MM.1S (cell line): Measurements from ENCODE around the gene MFNG.

ENCODE experiments used
- DNase-seq: peaks from one replicate; pipeline ENCODE4 v3.0.0-alpha.2; 2015
- H2AFZ ChIP-seq: fragments of 300-600 bp; sonication (generic); 2 replicates; pipeline ENCODE4 v1.6.0; 2016; ENCODE audit warnings: antibody characterized with exemption, low read length
- H3F3A ChIP-seq: fragments of 300-600 bp; sonication (generic); 2 replicates; pipeline ENCODE4 v1.6.1; 2016; ENCODE audit warnings: mild to moderate bottlenecking, antibody characterized with exemption, low read length, moderate library complexity, mixed read lengths; ENCODE audit not compliant: insufficient read depth
- H3K27ac ChIP-seq: fragments of 300-600 bp; sonication (generic); 2 replicates; pipeline ENCODE4 v1.5.1; 2016; ENCODE audit warnings: mild to moderate bottlenecking, low read length
- H3K27me3 ChIP-seq: fragments of 300-600 bp; sonication (generic); replicated peaks from 2 replicates; pipeline ENCODE4 v1.6.0; 2016; ENCODE audit warnings: low read length; ENCODE audit not compliant: insufficient read depth
- H3K36me3 ChIP-seq: fragments of 300-600 bp; sonication (generic); replicated peaks from 2 replicates; pipeline ENCODE4 v1.6.1; 2016; ENCODE audit warnings: mild to moderate bottlenecking, low read length, mixed read lengths; ENCODE audit not compliant: insufficient read depth
- H3K4me1 ChIP-seq: fragments of 300-600 bp; sonication (generic); 2 replicates; pipeline ENCODE4 v1.6.1; 2016; ENCODE audit warnings: low read length, mixed read lengths
- H3K4me2 ChIP-seq: fragments of 300-600 bp; sonication (generic); 2 replicates; pipeline ENCODE4 v1.6.0; 2016; ENCODE audit warnings: low read depth, low read length
- H3K4me3 ChIP-seq: fragments of 300-600 bp; sonication (generic); 2 replicates; pipeline ENCODE4 v1.5.1; 2016; ENCODE audit warnings: low read length, mixed read lengths
- H3K79me2 ChIP-seq: fragments of 300-600 bp; sonication (generic); 2 replicates; pipeline ENCODE4 v1.6.1; 2016; ENCODE audit warnings: mixed run types, low read length, mixed read lengths
- H3K9ac ChIP-seq: fragments of 300-600 bp; sonication (generic); 2 replicates; pipeline ENCODE4 v1.6.1; 2016; ENCODE audit warnings: low read length, mixed read lengths
- H3K9me2 ChIP-seq: fragments of 300-600 bp; sonication (generic); replicated peaks from 2 replicates; pipeline ENCODE4 v1.6.1; 2016; ENCODE audit warnings: mild to moderate bottlenecking, low read length, mixed read lengths; ENCODE audit not compliant: insufficient read depth
- H3K9me3 ChIP-seq: fragments of 300-600 bp; sonication (generic); replicated peaks from 2 replicates; pipeline ENCODE4 v1.6.1; 2016; ENCODE audit warnings: mild to moderate bottlenecking, low read length, mixed read lengths; ENCODE audit not compliant: insufficient read depth
- H4K20me1 ChIP-seq: fragments of 300-600 bp; sonication (generic); 2 replicates; pipeline ENCODE4 v1.6.1; 2016; ENCODE audit warnings: mild to moderate bottlenecking, low read length, moderate library complexity, mixed read lengths; ENCODE audit not compliant: insufficient read depth
- EZH2 ChIP-seq: fragments of 300-600 bp; sonication (generic); optimal IDR thresholded peaks from 2 replicates; pipeline ENCODE3; 2017; ENCODE audit warnings: low read depth, mild to moderate bottlenecking, antibody characterized with exemption, low read length, mixed read lengths
- EZH2phosphoT487 ChIP-seq: fragments of 300-600 bp; sonication (generic); IDR thresholded peaks from 2 replicates; pipeline ENCODE4 v1.6.1; 2018; ENCODE audit warnings: antibody characterized with exemption, low read length
- TF ChIP-seq, protein P1 (sequence below): fragments of 300-600 bp; sonication (generic); IDR thresholded peaks from 2 replicates; pipeline ENCODE4 v1.5.1; 2016; ENCODE audit warnings: antibody characterized with exemption, low read length, mixed read lengths

MFNG gene

DNA sequence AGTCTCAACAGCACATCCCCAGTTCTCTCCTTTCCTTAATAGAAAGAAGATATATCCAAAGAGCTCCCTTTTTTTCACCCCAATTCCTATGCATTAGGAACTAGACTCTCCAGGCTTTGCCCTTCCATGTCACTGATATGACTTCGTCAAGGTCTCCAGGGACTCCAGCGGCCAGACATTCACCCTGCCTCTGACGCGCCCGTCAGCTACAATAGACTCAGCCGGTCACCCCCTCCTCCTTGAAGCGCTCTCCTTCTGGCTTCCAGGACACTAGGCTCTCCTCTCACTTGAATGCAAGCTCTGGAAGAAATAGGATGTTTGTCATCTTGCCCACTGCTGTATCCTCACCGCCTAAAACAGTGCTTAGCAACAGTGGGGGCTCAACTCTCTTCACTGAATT lies 44.0 kb downstream of the MFNG start:
- no peak overlapping the region for H2AFZ ChIP-seq
- no peaks in the 10 kb centered on the region for H4K20me1 ChIP-seq
- H3K9me3 ChIP-seq, result no peaks in the 10 kb centered on the region
- no peak overlapping the region for H3K4me2 ChIP-seq
- H3F3A ChIP-seq, result no peaks in the 10 kb centered on the region
- H3K9me2 ChIP-seq, result no peaks in the 10 kb centered on the region
- H3K79me2 ChIP-seq, result no peaks in the 10 kb centered on the region
- 0 out of 2 replicates have a peak, but pooled peaks cover 4% of the 10 kb centered on the region for H3K4me1 ChIP-seq
- H3K36me3 ChIP-seq, result no peaks in the 10 kb centered on the region
- no peak overlapping the region for H3K9ac ChIP-seq
- H3K4me3 ChIP-seq, result no peak overlapping the region
- H3K27ac ChIP-seq, result no peak overlapping the region
- DNase-seq, result no peak
- TF ChIP-seq EZH2 (no peak), EZH2phosphoT487 (no peak)
- TF ChIP-seq, protein P1, sequence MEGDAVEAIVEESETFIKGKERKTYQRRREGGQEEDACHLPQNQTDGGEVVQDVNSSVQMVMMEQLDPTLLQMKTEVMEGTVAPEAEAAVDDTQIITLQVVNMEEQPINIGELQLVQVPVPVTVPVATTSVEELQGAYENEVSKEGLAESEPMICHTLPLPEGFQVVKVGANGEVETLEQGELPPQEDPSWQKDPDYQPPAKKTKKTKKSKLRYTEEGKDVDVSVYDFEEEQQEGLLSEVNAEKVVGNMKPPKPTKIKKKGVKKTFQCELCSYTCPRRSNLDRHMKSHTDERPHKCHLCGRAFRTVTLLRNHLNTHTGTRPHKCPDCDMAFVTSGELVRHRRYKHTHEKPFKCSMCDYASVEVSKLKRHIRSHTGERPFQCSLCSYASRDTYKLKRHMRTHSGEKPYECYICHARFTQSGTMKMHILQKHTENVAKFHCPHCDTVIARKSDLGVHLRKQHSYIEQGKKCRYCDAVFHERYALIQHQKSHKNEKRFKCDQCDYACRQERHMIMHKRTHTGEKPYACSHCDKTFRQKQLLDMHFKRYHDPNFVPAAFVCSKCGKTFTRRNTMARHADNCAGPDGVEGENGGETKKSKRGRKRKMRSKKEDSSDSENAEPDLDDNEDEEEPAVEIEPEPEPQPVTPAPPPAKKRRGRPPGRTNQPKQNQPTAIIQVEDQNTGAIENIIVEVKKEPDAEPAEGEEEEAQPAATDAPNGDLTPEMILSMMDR, result no peak
- H3K27me3 ChIP-seq, result peaks cover 88% of the 10 kb centered on the region

DNA sequence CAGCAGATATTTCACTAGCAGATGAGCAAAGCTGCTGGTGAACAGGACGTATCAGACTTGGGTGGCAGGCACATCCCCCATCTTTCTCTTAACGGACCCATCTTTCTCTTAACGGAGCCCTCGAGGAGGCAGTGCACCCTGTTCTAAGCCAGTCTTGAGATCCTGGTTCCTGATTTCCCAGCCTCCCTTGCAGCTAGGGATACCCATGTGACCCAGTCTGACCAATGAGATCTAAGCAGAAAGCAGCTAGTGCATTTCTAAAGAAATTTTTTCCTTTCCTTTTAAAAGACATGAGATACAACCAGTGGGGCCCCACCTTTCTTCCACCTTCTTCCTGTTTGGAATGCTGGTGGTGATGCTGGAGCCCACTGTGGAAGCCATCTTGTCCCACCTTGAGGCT lies 45.3 kb downstream of the MFNG start:
- TF ChIP-seq EZH2 (no peak), EZH2phosphoT487 (no peak)
- TF ChIP-seq, protein P1, result no peak

DNA sequence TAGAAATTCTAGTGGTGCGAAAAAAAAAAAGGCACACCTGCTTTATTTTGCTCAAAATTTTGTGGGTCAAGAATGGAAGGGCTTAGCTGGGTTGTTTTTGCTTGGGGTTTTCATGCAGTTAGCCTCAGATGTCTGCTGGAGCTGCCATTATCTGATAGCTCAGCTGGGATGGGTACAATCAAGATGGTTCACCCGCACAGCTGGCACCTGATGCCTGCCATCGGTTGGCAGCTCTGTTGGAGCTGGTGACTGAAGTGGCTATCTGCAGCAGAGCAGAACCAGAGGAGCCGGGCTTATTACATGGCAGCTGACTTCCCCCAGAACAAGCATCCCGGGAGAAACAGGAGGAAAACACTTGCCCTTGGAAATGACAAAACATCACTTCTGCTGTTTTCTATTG lies 46.8 kb downstream of the MFNG start:
- Histone ChIP-seq H3K9me2 (no peaks in the 10 kb centered on the region), H3K9ac (no peak overlapping the region), H3K4me3 (no peak overlapping the region), H3K36me3 (no peaks in the 10 kb centered on the region), H3K9me3 (no peaks in the 10 kb centered on the region), H3K4me2 (no peak overlapping the region), H4K20me1 (no peaks in the 10 kb centered on the region), H3K4me1 (0 out of 2 replicates have a peak, but pooled peaks cover 4% of the 10 kb centered on the region), H3K27ac (no peak overlapping the region), H3K27me3 (peaks cover 90% of the 10 kb centered on the region), H3F3A (no peaks in the 10 kb centered on the region), H3K79me2 (no peaks in the 10 kb centered on the region), H2AFZ (no peak overlapping the region)
- TF ChIP-seq EZH2phosphoT487 (no peak), EZH2 (no peak)
- TF ChIP-seq, protein P1, result no peak
- no peak for DNase-seq

More for the DNA sequence above, 45.3 kb downstream of the MFNG start:
- no peaks in the 10 kb centered on the region for H3F3A ChIP-seq
- no peaks in the 10 kb centered on the region for H3K9me2 ChIP-seq
- DNase-seq, result no peak
- no peak overlapping the region for H3K9ac ChIP-seq
- no peaks in the 10 kb centered on the region for H4K20me1 ChIP-seq
- H3K9me3 ChIP-seq, result no peaks in the 10 kb centered on the region
- H3K36me3 ChIP-seq, result no peaks in the 10 kb centered on the region
- no peaks in the 10 kb centered on the region for H3K79me2 ChIP-seq
- peak overlapping the region; percentile 64 for H2AFZ ChIP-seq
- peak overlapping the region; percentile 37; the same call in 1 of the 2 replicates for H3K4me3 ChIP-seq
- H3K27me3 ChIP-seq, result peaks cover 90% of the 10 kb centered on the region
- peak overlapping the region; percentile 55 for H3K4me2 ChIP-seq
- 0 out of 2 replicates have a peak, but pooled peaks cover 4% of the 10 kb centered on the region for H3K4me1 ChIP-seq
- no peak overlapping the region for H3K27ac ChIP-seq
